Endothelial cell (in vitro differentiated cells): ENCODE data around the gene SDK2. TPM values are rescaled to one million over a fixed set of nuclear protein-coding genes. Genes with fewer than 3 reads are reported as not detected.

Source experiments
- DNase-seq: peaks from one replicate; pipeline ENCODE4 v3.0.0; 2021; ENCODE audit warnings: low spot score
- H3K27ac Mint-ChIP-seq: one replicate; pipeline ENCODE4 v1.8.0; 2021; ENCODE audit warnings: mixed read lengths, inconsistent platforms; ENCODE audit not compliant: unreplicated experiment
- H3K27me3 Mint-ChIP-seq: one replicate; pipeline ENCODE4 v1.8.0; 2021; ENCODE audit warnings: mild to moderate bottlenecking, moderate library complexity, mixed read lengths, inconsistent platforms; ENCODE audit not compliant: unreplicated experiment
- H3K36me3 Mint-ChIP-seq: one replicate; pipeline ENCODE4 v1.8.0; 2021; ENCODE audit warnings: mild to moderate bottlenecking, low read depth, mixed read lengths, inconsistent platforms; ENCODE audit not compliant: unreplicated experiment
- H3K4me1 Mint-ChIP-seq: one replicate; pipeline ENCODE4 v1.8.0; 2021; ENCODE audit warnings: mild to moderate bottlenecking, mixed read lengths, inconsistent platforms; ENCODE audit not compliant: unreplicated experiment
- H3K4me3 Mint-ChIP-seq: one replicate; pipeline ENCODE4 v1.8.0; 2021; ENCODE audit warnings: mild to moderate bottlenecking, mixed read lengths, inconsistent platforms; ENCODE audit not compliant: unreplicated experiment
- H3K9me3 Mint-ChIP-seq: one replicate; pipeline ENCODE4 v1.8.0; 2021; ENCODE audit warnings: mixed read lengths, inconsistent platforms; ENCODE audit not compliant: unreplicated experiment
- total RNA-seq: library from RNA; stranded (reverse); fragmentation: NEBNext Ultra II Directional; extraction: Animal tissue kit (Norgen Biotek cat#: 25700); gene quantifications from one replicate; pipeline ENCODE4 v1.2.1, GENCODE V29; 2021; ENCODE audit not compliant: unreplicated experiment
- TF ChIP-seq, protein P1 (sequence below): fragments of 200-600 bp; sonication (generic); IDR thresholded peaks from one replicate; pipeline ENCODE4 v1.5.0; 2021; ENCODE audit warnings: antibody characterized with exemption; ENCODE audit not compliant: unreplicated experiment

Gene SDK2
- total RNA-seq, 1 donor from 2014 or later = 2.4 TPM

DNA sequence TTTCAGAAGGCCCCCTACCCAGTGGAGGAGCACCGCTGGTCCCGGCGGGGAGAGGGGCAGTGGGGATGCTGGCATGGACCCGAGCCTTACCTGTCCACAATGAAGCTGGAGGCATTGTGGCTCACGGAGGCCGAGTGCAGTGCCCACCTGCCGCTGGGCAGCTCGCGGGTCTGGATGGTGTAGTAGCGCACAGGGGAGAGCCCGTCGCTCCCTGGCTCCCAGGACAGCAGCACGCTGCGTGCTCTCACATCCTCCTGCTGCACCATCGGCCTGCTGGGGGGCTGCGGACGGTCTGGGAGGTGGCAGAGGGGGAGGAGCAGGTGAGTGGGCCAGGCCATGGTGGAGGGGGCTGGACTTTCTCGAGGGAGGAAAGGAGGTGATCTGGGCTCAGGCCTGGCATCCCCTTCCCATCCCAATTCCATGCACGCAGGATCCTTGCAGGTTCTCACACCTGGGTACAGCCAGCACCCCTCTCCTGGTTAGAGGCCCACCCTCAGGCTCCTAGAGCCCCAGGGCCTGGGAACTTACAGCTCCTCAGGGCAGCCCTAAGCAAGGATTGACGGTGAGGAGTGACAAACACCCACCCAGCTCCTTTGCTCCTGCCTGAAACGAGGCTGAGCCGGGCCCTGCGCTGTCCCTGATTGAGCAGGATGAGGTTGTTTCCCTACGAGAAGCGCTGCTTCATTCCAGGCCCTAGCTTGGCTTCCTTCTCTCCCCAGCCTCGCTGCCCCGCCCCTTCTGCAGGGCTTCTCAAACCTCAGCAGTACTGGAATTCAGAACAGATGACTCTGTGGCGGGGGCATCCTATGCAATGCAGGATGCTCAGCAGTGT is 256.3 kb downstream of the SDK2 start:
- H3K4me3 Mint-ChIP-seq = no peak overlapping the region
- TF ChIP-seq, protein P1, sequence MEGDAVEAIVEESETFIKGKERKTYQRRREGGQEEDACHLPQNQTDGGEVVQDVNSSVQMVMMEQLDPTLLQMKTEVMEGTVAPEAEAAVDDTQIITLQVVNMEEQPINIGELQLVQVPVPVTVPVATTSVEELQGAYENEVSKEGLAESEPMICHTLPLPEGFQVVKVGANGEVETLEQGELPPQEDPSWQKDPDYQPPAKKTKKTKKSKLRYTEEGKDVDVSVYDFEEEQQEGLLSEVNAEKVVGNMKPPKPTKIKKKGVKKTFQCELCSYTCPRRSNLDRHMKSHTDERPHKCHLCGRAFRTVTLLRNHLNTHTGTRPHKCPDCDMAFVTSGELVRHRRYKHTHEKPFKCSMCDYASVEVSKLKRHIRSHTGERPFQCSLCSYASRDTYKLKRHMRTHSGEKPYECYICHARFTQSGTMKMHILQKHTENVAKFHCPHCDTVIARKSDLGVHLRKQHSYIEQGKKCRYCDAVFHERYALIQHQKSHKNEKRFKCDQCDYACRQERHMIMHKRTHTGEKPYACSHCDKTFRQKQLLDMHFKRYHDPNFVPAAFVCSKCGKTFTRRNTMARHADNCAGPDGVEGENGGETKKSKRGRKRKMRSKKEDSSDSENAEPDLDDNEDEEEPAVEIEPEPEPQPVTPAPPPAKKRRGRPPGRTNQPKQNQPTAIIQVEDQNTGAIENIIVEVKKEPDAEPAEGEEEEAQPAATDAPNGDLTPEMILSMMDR = no peak
- H3K27me3 Mint-ChIP-seq = peaks cover 2% of the 10 kb centered on the region
- H3K36me3 Mint-ChIP-seq = no peaks in the 10 kb centered on the region
- no peaks in the 10 kb centered on the region for H3K4me1 Mint-ChIP-seq
- H3K27ac Mint-ChIP-seq = no peak overlapping the region
- no peaks in the 10 kb centered on the region for H3K9me3 Mint-ChIP-seq
- DNase-seq = no peak

DNA sequence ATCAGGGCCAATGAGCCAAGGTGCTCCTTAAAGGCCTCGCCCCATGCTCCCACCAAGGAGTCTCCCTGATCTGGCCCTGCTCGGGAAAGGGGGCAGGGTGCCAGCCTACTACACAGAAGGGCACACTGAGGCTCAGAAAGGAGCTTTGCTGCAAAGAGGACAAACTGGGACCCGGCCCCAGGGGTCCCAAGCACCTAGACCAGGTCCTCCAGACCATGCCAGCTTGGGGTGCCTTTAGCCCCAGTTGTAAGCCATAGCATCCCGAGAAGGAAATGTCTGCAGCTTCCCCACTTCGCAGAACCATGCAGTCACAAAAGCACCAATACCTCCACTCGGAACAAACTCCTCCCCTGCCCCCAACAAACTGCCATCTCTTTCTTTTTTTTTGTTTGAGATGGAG is 257.7 kb downstream of the SDK2 start:
- H3K27me3 Mint-ChIP-seq = peaks cover 2% of the 10 kb centered on the region
- no peaks in the 10 kb centered on the region for H3K4me1 Mint-ChIP-seq
- DNase-seq = no peak
- H3K4me3 Mint-ChIP-seq = no peak overlapping the region
- no peaks in the 10 kb centered on the region for H3K9me3 Mint-ChIP-seq
- TF ChIP-seq, protein P1 = no peak
- no peak overlapping the region for H3K27ac Mint-ChIP-seq
- H3K36me3 Mint-ChIP-seq = no peaks in the 10 kb centered on the region

DNA sequence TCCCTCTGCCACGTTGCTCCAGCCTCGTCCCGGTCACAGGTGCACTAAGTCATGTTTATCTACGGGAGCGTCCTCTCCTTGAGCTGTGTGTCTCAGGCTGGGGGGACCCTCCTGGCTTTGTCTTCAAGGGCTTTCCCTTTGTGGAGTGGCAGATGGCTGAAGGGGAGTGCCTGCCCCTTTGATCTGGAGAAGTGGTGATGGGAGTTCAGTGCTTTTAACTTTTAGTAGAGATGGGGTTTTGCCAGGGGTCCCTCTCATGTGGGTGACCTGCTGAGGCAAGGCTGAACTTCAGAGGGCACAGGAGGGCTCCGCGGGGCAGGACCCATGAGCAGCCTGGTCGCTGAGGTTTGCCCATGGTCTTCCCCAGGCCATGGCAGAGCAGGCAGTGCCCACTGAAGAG is 259.3 kb downstream of the SDK2 start:
- H3K27ac Mint-ChIP-seq = no peak overlapping the region
- H3K36me3 Mint-ChIP-seq = no peaks in the 10 kb centered on the region
- no peak for DNase-seq
- H3K27me3 Mint-ChIP-seq = peaks cover 1% of the 10 kb centered on the region
- no peak overlapping the region for H3K4me3 Mint-ChIP-seq
- no peaks in the 10 kb centered on the region for H3K4me1 Mint-ChIP-seq
- H3K9me3 Mint-ChIP-seq = no peaks in the 10 kb centered on the region
- TF ChIP-seq, protein P1 = no peak

DNA sequence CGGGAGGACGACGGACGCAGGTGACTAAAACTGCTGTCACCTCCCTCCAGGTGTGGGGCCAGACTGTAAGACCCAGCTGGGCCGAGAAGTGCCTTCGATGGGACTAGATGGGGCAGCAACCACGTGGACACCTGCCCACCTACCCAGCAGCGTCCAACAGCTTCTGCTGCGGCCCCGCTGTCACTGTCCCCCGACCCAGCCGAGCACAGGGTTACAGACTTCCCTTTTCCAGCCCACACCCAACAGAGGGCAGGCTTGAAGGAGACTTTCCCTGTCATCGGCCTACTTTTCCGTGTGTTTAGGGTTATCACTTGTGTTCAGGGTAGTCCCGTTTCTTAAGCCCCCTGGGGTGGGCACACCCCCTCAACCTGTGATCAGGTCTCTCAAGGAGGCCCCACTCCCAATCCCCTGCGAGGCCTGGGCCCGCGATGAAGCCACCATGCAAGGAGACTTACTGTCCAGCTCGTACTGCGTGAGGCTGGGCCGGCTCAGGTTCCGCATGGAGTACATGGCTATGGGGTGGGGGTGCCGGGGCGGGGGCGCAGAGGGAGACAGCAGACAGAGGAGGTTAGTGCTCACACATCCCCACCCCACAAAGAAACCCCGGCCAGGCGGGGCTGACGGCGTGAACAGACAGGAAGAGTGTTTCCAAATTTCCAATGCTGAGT is 263.7 kb downstream of the SDK2 start:
- TF ChIP-seq, protein P1 = no peak
- Mint-ChIP-seq H3K27me3 (peaks cover 1% of the 10 kb centered on the region), H3K36me3 (no peaks in the 10 kb centered on the region), H3K27ac (no peak overlapping the region), H3K9me3 (no peaks in the 10 kb centered on the region), H3K4me1 (no peaks in the 10 kb centered on the region), H3K4me3 (no peak overlapping the region)
- DNase-seq = no peak

DNA sequence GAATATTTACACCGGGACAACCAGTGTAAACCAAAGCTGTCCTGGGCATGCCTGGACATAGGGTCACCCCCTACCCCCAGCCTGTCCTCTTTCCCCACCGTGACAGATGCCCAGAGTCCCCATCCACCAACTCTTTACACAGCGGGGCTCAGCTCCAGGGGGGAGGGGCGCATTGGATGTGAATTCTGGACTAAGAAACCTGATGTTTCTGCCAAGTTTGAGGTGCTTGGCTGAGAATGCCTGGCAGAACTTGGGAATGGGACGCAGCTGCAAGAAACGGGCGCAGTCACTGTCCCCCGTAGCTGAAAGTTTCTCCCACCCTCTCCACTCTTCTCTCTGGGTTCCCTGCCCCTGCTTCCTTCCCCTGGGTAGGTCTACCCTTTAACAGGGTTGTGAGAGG is 264.4 kb downstream of the SDK2 start:
- no peak for DNase-seq
- Mint-ChIP-seq H3K27me3 (peaks cover 1% of the 10 kb centered on the region), H3K9me3 (no peaks in the 10 kb centered on the region), H3K27ac (no peak overlapping the region), H3K36me3 (no peaks in the 10 kb centered on the region), H3K4me3 (no peak overlapping the region), H3K4me1 (no peaks in the 10 kb centered on the region)
- TF ChIP-seq, protein P1 = no peak
